WTC11 (cell line): ENCODE results near the gene IGSF6. TPM values are rescaled to one million over a fixed set of nuclear protein-coding genes. Genes with fewer than 3 reads are reported as not detected.

Experiments
- ATAC-seq: fragments of 200-7000 bp; cut with Tn5 transposase; 2 replicates; pipeline ENCODE4 v1.10.0; 2021; ENCODE audit warnings: mild to moderate bottlenecking, moderate library complexity
- CTCF ChIA-PET: fragments of 300-600 bp; sonication (Branson Sonifier 250); formaldehyde crosslinking; loops from one replicate; lab custom pipeline; 2021; ENCODE audit warnings: antibody characterized with exemption; lab: Charles Lee
- POLR2A ChIA-PET: fragments of 350-600 bp; sonication (Branson Sonifier 250); formaldehyde crosslinking; loops from one replicate; lab custom pipeline; 2021; ENCODE audit warnings: antibody characterized with exemption; lab: Charles Lee
- DNase-seq: peaks from one replicate; pipeline ENCODE4 v3.0.0; 2021; ENCODE audit warnings: low spot score
- H3K27ac Mint-ChIP-seq: 2 replicates; pipeline ENCODE4 v1.8.0; 2021; ENCODE audit warnings: mixed read lengths
- H3K27me3 Mint-ChIP-seq: 2 replicates; pipeline ENCODE4 v1.8.0; 2021; ENCODE audit warnings: low read depth, mild to moderate bottlenecking, moderate library complexity, mixed read lengths
- H3K36me3 Mint-ChIP-seq: 2 replicates; pipeline ENCODE4 v1.8.0; 2021; ENCODE audit warnings: mixed read lengths
- H3K4me1 Mint-ChIP-seq: 2 replicates; pipeline ENCODE4 v1.8.0; 2022; ENCODE audit warnings: mixed read lengths
- H3K4me3 Mint-ChIP-seq: 2 replicates; pipeline ENCODE4 v1.8.0; 2021; ENCODE audit warnings: mild to moderate bottlenecking, moderate library complexity, mixed read lengths
- H3K9me3 Mint-ChIP-seq: 2 replicates; pipeline ENCODE4 v1.8.0; 2021; ENCODE audit warnings: mixed read lengths
- CDX4 ChIP-seq: fragments of 250-450 bp; sonication (Bioruptor Pico); IDR thresholded peaks from 2 replicates; pipeline ENCODE4 v1.9.0; 2021; ENCODE audit warnings: moderate library complexity, mild to moderate bottlenecking, inconsistent platforms, borderline replicate concordance
- CREM ChIP-seq: sonication (generic); formaldehyde crosslinking; IDR thresholded peaks from 2 replicates; pipeline ENCODE4 v1.8.1; 2022; ENCODE audit warnings: mild to moderate bottlenecking, missing genetic modification reagents, moderate library complexity
- ESRRA ChIP-seq: sonication (generic); formaldehyde crosslinking; IDR thresholded peaks from 2 replicates; pipeline ENCODE4 v1.8.1; 2022; ENCODE audit warnings: mild to moderate bottlenecking, missing genetic modification reagents, borderline replicate concordance
- FOXP4 ChIP-seq: sonication (generic); formaldehyde crosslinking; IDR thresholded peaks from 2 replicates; pipeline ENCODE4 v1.8.0; 2022; ENCODE audit warnings: mild to moderate bottlenecking, missing genetic modification reagents
- IRF2 ChIP-seq: sonication (generic); formaldehyde crosslinking; IDR thresholded peaks from 2 replicates; pipeline ENCODE4 v1.8.0; 2022; ENCODE audit warnings: low read depth, missing genetic modification reagents, borderline replicate concordance
- MAX ChIP-seq: sonication (generic); formaldehyde crosslinking; IDR thresholded peaks from 2 replicates; pipeline ENCODE4 v1.8.0; 2022; ENCODE audit warnings: mild to moderate bottlenecking, missing genetic modification reagents
- MXD4 ChIP-seq: fragments of 250-450 bp; sonication (Bioruptor Pico); IDR thresholded peaks from 2 replicates; pipeline ENCODE4 v1.8.0; 2021; ENCODE audit warnings: mild to moderate bottlenecking, moderate library complexity, borderline replicate concordance
- MYBL2 ChIP-seq: sonication (generic); formaldehyde crosslinking; IDR thresholded peaks from 2 replicates; pipeline ENCODE4 v1.8.1; 2023; ENCODE audit warnings: mild to moderate bottlenecking, moderate library complexity, missing genetic modification reagents
- NR2C2 ChIP-seq: sonication (generic); formaldehyde crosslinking; IDR thresholded peaks from 2 replicates; pipeline ENCODE4 v1.8.0; 2022; ENCODE audit warnings: mild to moderate bottlenecking, missing genetic modification reagents
- NR3C1 ChIP-seq: sonication (generic); formaldehyde crosslinking; conservative IDR thresholded peaks from 2 replicates; pipeline ENCODE4 v1.8.1; 2023; ENCODE audit warnings: low read depth, mild to moderate bottlenecking, missing genetic modification reagents
- RELA ChIP-seq: sonication (generic); formaldehyde crosslinking; IDR thresholded peaks from 2 replicates; pipeline ENCODE4 v1.8.1; 2022; ENCODE audit warnings: missing genetic modification reagents, mild to moderate bottlenecking, borderline replicate concordance
- RORB ChIP-seq: fragments of 250-450 bp; sonication (Bioruptor Pico); IDR thresholded peaks from 2 replicates; pipeline ENCODE4 v1.9.0; 2021; ENCODE audit warnings: mild to moderate bottlenecking
- SMAD3 ChIP-seq: sonication (generic); formaldehyde crosslinking; IDR thresholded peaks from 2 replicates; pipeline ENCODE4 v1.8.0; 2022; ENCODE audit warnings: missing genetic modification reagents, mild to moderate bottlenecking, borderline replicate concordance
- SMAD4 ChIP-seq: sonication (generic); formaldehyde crosslinking; IDR thresholded peaks from 2 replicates; pipeline ENCODE4 v1.8.0; 2022; ENCODE audit warnings: mild to moderate bottlenecking, missing genetic modification reagents
- TEAD1 ChIP-seq: sonication (generic); formaldehyde crosslinking; IDR thresholded peaks from 2 replicates; pipeline ENCODE4 v1.8.0; 2022; ENCODE audit warnings: mild to moderate bottlenecking, missing genetic modification reagents
- ZNF281 ChIP-seq: sonication (generic); formaldehyde crosslinking; IDR thresholded peaks from 2 replicates; pipeline ENCODE4 v1.8.0; 2023; ENCODE audit warnings: mild to moderate bottlenecking, missing genetic modification reagents
- ZNF317 ChIP-seq: sonication (generic); formaldehyde crosslinking; IDR thresholded peaks from 2 replicates; pipeline ENCODE4 v1.8.1; 2023; ENCODE audit warnings: low read depth, mild to moderate bottlenecking, moderate library complexity, missing genetic modification reagents, borderline replicate concordance
- ZNF423 ChIP-seq: fragments of 250-450 bp; sonication (Bioruptor Pico); IDR thresholded peaks from 2 replicates; pipeline ENCODE4 v2.1.2; 2022; ENCODE audit warnings: mild to moderate bottlenecking, moderate library complexity
- ZNF425 ChIP-seq: fragments of 250-450 bp; sonication (Bioruptor Pico); conservative IDR thresholded peaks from 2 replicates; pipeline ENCODE4 v1.9.0; 2021; ENCODE audit warnings: mild to moderate bottlenecking
- ZNF671 ChIP-seq: fragments of 250-450 bp; sonication (Bioruptor Pico); IDR thresholded peaks from 2 replicates; pipeline ENCODE4 v1.8.0; 2021; ENCODE audit warnings: mild to moderate bottlenecking
- ZSCAN18 ChIP-seq: fragments of 250-450 bp; sonication (Bioruptor Pico); IDR thresholded peaks from 2 replicates; pipeline ENCODE4 v2.1.2; 2022; ENCODE audit warnings: mild to moderate bottlenecking, moderate library complexity
- total RNA-seq: library from RNA; stranded (reverse); gene quantifications from 3 replicates; pipeline ENCODE4 v1.2.3, GENCODE V29; 2021
- TF ChIP-seq, protein P1 (sequence below): sonication (generic); formaldehyde crosslinking; IDR thresholded peaks from 2 replicates; pipeline ENCODE4 v1.8.0; 2023; ENCODE audit warnings: missing genetic modification reagents
- TF ChIP-seq, protein P2 (sequence below): sonication (generic); formaldehyde crosslinking; IDR thresholded peaks from 2 replicates; pipeline ENCODE4 v1.8.1; 2023; ENCODE audit warnings: mild to moderate bottlenecking, missing genetic modification reagents, moderate library complexity

Gene IGSF6
- total RNA-seq, 1 experiment from 2014 or later: not detected

GRCh38 chr16:21618281-21618680 lies 34.1 kb downstream of the IGSF6 start (continued):
- no peak for TF ChIP-seq ZSCAN18 (CRISPR knock-in tag)
- TF ChIP-seq RELA (CRISPR knock-in tag): no peak
- TF ChIP-seq, protein P1, sequence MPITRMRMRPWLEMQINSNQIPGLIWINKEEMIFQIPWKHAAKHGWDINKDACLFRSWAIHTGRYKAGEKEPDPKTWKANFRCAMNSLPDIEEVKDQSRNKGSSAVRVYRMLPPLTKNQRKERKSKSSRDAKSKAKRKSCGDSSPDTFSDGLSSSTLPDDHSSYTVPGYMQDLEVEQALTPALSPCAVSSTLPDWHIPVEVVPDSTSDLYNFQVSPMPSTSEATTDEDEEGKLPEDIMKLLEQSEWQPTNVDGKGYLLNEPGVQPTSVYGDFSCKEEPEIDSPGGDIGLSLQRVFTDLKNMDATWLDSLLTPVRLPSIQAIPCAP (CRISPR knock-in tag): no peak
- TF ChIP-seq SMAD4 (CRISPR knock-in tag): no peak

DNA sequence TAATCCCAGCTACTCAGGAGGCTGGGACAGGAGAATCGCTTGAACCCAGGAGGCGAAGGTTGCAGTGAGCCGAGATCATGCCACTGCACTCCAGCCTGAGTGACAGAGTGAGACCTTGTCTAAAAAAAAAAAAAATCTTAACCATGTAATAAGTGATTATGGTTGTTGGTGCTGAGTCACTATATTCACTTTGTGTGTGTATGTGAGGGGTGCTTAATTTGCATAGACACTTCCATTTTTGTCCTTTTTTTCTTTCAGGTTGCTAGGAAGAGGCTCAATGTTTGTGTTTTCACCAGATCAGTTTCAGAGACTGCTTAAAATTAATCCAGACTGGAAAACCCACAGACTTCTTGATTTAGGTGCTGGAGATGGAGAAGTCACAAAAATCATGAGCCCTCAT lies 34.8 kb downstream of the IGSF6 start:
- no peak overlapping the region for H3K27ac Mint-ChIP-seq
- ChIA-PET CTCF (no interaction called here), POLR2A (no interaction called here)
- no peak overlapping the region for H3K4me3 Mint-ChIP-seq
- H3K36me3 Mint-ChIP-seq: peaks cover 16% of the 10 kb centered on the region
- H3K27me3 Mint-ChIP-seq: no peaks in the 10 kb centered on the region
- H3K9me3 Mint-ChIP-seq: no peaks in the 10 kb centered on the region
- H3K4me1 Mint-ChIP-seq: peaks cover 3% of the 10 kb centered on the region
- DNase-seq: no peak
- ATAC-seq: no peak
- TF ChIP-seq IRF2 (CRISPR knock-in tag) (no peak), MYBL2 (CRISPR knock-in tag) (no peak), ZNF671 (no peak), ZNF423 (CRISPR knock-in tag) (no peak), MXD4 (no peak), ESRRA (CRISPR knock-in tag) (no peak), TEAD1 (CRISPR knock-in tag) (no peak), MAX (CRISPR knock-in tag) (no peak), CDX4 (CRISPR knock-in tag) (no peak), RORB (CRISPR knock-in tag) (no peak), CREM (CRISPR knock-in tag) (no peak), NR2C2 (CRISPR knock-in tag) (no peak), ZNF425 (CRISPR knock-in tag) (no peak), NR3C1 (CRISPR knock-in tag) (no peak), ZNF281 (CRISPR knock-in tag) (no peak), ZNF317 (no peak), SMAD3 (CRISPR knock-in tag) (no peak), FOXP4 (CRISPR knock-in tag) (no peak)
- TF ChIP-seq, protein P1 (CRISPR knock-in tag): no peak
- TF ChIP-seq, protein P2, sequence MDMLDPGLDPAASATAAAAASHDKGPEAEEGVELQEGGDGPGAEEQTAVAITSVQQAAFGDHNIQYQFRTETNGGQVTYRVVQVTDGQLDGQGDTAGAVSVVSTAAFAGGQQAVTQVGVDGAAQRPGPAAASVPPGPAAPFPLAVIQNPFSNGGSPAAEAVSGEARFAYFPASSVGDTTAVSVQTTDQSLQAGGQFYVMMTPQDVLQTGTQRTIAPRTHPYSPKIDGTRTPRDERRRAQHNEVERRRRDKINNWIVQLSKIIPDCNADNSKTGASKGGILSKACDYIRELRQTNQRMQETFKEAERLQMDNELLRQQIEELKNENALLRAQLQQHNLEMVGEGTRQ (CRISPR knock-in tag): no peak
